MM.1S (cell line): ENCODE measurements around the gene HIPK1.

Source experiments
- DNase-seq: peaks from one replicate; pipeline ENCODE4 v3.0.0-alpha.2; 2015
- H2AFZ ChIP-seq: fragments of 300-600 bp; sonication (generic); 2 replicates; pipeline ENCODE4 v1.6.0; 2016; ENCODE audit warnings: antibody characterized with exemption, low read length
- H3F3A ChIP-seq: fragments of 300-600 bp; sonication (generic); 2 replicates; pipeline ENCODE4 v1.6.1; 2016; ENCODE audit warnings: mild to moderate bottlenecking, antibody characterized with exemption, low read length, moderate library complexity, mixed read lengths; ENCODE audit not compliant: insufficient read depth
- H3K27ac ChIP-seq: fragments of 300-600 bp; sonication (generic); 2 replicates; pipeline ENCODE4 v1.5.1; 2016; ENCODE audit warnings: mild to moderate bottlenecking, low read length
- H3K27me3 ChIP-seq: fragments of 300-600 bp; sonication (generic); replicated peaks from 2 replicates; pipeline ENCODE4 v1.6.0; 2016; ENCODE audit warnings: low read length; ENCODE audit not compliant: insufficient read depth
- H3K36me3 ChIP-seq: fragments of 300-600 bp; sonication (generic); replicated peaks from 2 replicates; pipeline ENCODE4 v1.6.1; 2016; ENCODE audit warnings: mild to moderate bottlenecking, low read length, mixed read lengths; ENCODE audit not compliant: insufficient read depth
- H3K4me1 ChIP-seq: fragments of 300-600 bp; sonication (generic); 2 replicates; pipeline ENCODE4 v1.6.1; 2016; ENCODE audit warnings: low read length, mixed read lengths
- H3K4me2 ChIP-seq: fragments of 300-600 bp; sonication (generic); 2 replicates; pipeline ENCODE4 v1.6.0; 2016; ENCODE audit warnings: low read depth, low read length
- H3K4me3 ChIP-seq: fragments of 300-600 bp; sonication (generic); 2 replicates; pipeline ENCODE4 v1.5.1; 2016; ENCODE audit warnings: low read length, mixed read lengths
- H3K79me2 ChIP-seq: fragments of 300-600 bp; sonication (generic); 2 replicates; pipeline ENCODE4 v1.6.1; 2016; ENCODE audit warnings: mixed run types, low read length, mixed read lengths
- H3K9ac ChIP-seq: fragments of 300-600 bp; sonication (generic); 2 replicates; pipeline ENCODE4 v1.6.1; 2016; ENCODE audit warnings: low read length, mixed read lengths
- H3K9me2 ChIP-seq: fragments of 300-600 bp; sonication (generic); replicated peaks from 2 replicates; pipeline ENCODE4 v1.6.1; 2016; ENCODE audit warnings: mild to moderate bottlenecking, low read length, mixed read lengths; ENCODE audit not compliant: insufficient read depth
- H3K9me3 ChIP-seq: fragments of 300-600 bp; sonication (generic); replicated peaks from 2 replicates; pipeline ENCODE4 v1.6.1; 2016; ENCODE audit warnings: mild to moderate bottlenecking, low read length, mixed read lengths; ENCODE audit not compliant: insufficient read depth
- H4K20me1 ChIP-seq: fragments of 300-600 bp; sonication (generic); 2 replicates; pipeline ENCODE4 v1.6.1; 2016; ENCODE audit warnings: mild to moderate bottlenecking, low read length, moderate library complexity, mixed read lengths; ENCODE audit not compliant: insufficient read depth
- CTCF ChIP-seq: fragments of 300-600 bp; sonication (generic); IDR thresholded peaks from 2 replicates; pipeline ENCODE4 v1.5.1; 2016; ENCODE audit warnings: antibody characterized with exemption, low read length, mixed read lengths
- EZH2 ChIP-seq: fragments of 300-600 bp; sonication (generic); optimal IDR thresholded peaks from 2 replicates; pipeline ENCODE3; 2017; ENCODE audit warnings: low read depth, mild to moderate bottlenecking, antibody characterized with exemption, low read length, mixed read lengths
- EZH2phosphoT487 ChIP-seq: fragments of 300-600 bp; sonication (generic); IDR thresholded peaks from 2 replicates; pipeline ENCODE4 v1.6.1; 2018; ENCODE audit warnings: antibody characterized with exemption, low read length

HIPK1 gene

DNA sequence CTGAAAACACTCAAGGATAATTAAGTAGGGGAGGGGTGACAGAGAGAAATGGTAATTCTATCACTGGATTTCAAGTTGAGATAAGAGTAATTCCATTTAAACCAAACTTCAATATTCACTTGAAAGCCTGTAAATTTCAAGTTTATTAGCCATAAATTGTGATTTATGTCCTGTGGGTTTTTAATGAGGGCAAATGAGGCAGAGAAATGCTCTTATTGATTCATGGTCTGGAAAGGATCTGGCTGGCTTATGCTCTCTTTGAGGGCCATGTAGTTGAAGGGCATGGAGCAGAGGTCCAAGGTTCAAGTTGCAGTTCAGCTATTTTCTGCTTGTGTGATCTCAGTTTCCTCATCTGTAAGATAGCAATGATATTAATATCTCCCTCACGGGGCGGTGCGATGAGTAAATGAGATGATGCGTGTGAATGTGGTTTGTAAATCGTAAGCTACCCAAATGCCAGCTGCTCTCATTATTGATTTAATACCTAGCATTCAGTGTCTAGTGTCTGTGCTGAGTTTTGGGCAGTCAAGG lies 62.4 kb downstream of the HIPK1 start:
- Histone ChIP-seq H3K79me2 (no peaks in the 10 kb centered on the region), H3K9me2 (no peaks in the 10 kb centered on the region), H3K27ac (no peak overlapping the region), H2AFZ (no peak overlapping the region), H3K4me1 (no peaks in the 10 kb centered on the region), H3F3A (no peaks in the 10 kb centered on the region), H3K9me3 (no peaks in the 10 kb centered on the region), H3K9ac (no peak overlapping the region), H3K27me3 (no peaks in the 10 kb centered on the region), H4K20me1 (no peaks in the 10 kb centered on the region), H3K36me3 (no peaks in the 10 kb centered on the region), H3K4me2 (no peak overlapping the region), H3K4me3 (no peak overlapping the region)
- no peak for DNase-seq
- TF ChIP-seq CTCF (no peak), EZH2 (no peak), EZH2phosphoT487 (no peak)

DNA sequence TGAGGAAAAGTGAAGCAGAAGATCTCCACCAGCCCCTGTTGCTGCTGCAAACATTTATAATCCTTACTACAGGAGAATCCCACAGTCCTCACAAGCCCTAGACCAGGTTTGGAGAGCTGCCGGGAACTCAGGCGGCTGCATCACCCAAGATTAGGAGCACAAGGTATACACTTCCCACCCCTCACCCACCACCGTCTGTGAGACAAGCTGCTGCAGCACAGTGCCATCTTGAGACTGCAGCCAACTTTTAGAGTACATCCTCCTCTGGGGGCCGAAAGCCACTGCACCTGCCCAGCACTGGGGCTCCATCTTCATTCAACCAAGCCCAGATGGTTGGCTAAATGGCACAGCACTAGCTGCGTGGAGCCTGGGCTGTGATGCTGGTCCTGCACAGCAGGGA lies 63.9 kb downstream of the HIPK1 start:
- no peak overlapping the region for H3K4me3 ChIP-seq
- no peaks in the 10 kb centered on the region for H3K9me2 ChIP-seq
- H3F3A ChIP-seq: no peaks in the 10 kb centered on the region
- H3K36me3 ChIP-seq: no peaks in the 10 kb centered on the region
- H3K79me2 ChIP-seq: no peaks in the 10 kb centered on the region
- no peak overlapping the region for H3K4me2 ChIP-seq
- no peak overlapping the region for H3K9ac ChIP-seq
- no peak for TF ChIP-seq EZH2phosphoT487
- TF ChIP-seq EZH2: no peak
- no peak for TF ChIP-seq CTCF
- H2AFZ ChIP-seq: no peak overlapping the region
- no peak for DNase-seq
- H3K4me1 ChIP-seq: no peaks in the 10 kb centered on the region
- no peak overlapping the region for H3K27ac ChIP-seq
- H3K9me3 ChIP-seq: no peaks in the 10 kb centered on the region
- no peaks in the 10 kb centered on the region for H4K20me1 ChIP-seq
- no peaks in the 10 kb centered on the region for H3K27me3 ChIP-seq

DNA sequence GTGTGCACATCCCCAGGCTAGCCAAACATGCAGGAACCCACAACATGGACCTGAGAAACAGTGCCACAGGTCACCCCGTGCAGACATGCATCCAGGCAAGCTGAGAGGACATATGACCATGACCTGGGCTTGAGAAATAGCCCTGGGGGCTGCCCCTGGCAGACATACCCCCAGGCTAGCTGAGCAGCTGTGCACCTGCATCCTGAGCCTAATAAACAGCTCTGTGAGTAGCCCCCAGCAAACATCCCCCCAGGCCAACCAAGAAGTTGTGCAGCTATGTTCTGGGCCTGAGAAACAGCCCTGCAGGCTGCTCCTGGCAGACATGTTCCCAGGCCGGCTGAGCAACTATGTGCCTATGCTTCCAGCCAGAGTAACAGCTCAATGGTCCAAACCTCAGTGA lies 64.6 kb downstream of the HIPK1 start:
- Histone ChIP-seq H3K27me3 (no peaks in the 10 kb centered on the region), H3K4me3 (no peak overlapping the region), H4K20me1 (no peaks in the 10 kb centered on the region), H3K27ac (no peak overlapping the region), H3K79me2 (no peaks in the 10 kb centered on the region), H3K9me3 (no peaks in the 10 kb centered on the region), H3K9ac (no peak overlapping the region), H2AFZ (no peak overlapping the region), H3F3A (no peaks in the 10 kb centered on the region), H3K9me2 (no peaks in the 10 kb centered on the region), H3K4me2 (no peak overlapping the region), H3K36me3 (no peaks in the 10 kb centered on the region), H3K4me1 (no peaks in the 10 kb centered on the region)
- TF ChIP-seq CTCF: no peak
- no peak for TF ChIP-seq EZH2
- no peak for TF ChIP-seq EZH2phosphoT487
- DNase-seq: no peak
